ENCODE results near the gene TMEM229B. TPM values are rescaled to one million over a fixed set of nuclear protein-coding genes. Genes with fewer than 3 reads are reported as not detected.

The TMEM229B gene
- total RNA-seq, 1 experiment from 2014 or later, result 0.71 TPM

DNA sequence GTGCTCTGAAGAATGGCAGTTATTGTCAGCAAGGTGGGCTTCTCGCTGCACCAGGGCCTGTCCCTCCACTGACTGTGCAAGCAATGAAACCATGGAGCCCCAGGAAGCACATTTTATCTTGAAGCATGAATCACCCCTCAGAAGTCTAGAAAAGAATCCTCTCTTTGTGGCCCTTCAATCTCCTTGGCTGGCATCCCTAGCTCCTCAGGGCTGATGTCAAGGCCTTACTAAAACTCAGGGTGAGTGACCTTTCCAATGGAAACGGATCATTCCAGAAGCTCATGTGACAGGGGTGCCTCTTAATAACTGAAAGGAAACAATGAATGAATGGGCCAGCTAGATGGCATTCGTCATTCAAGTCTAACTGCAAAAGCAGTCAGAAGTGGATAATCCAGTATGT lies 22.3 kb upstream of the TMEM229B start:
- peaks cover 2 to 26% of the 10 kb centered on the region in 2 experiments; a peak in 2 of 4 replicates for H3K4me1 ChIP-seq (ENCODE audit: control insufficient read depth in 1 of 2, insufficient read depth in 2 of 2, low read length in 2 of 2)
- no peak overlapping the region for H3K4me3 ChIP-seq (replicated peaks in 1 of 2; ENCODE audit: low read depth in 1 of 2, low read length in 2 of 2)
- ChIA-PET CTCF (no interaction called here), RAD21 (ENCODE audit: low non-redundant PET in 1 of 2, low total read pairs in 2 of 2, uncharacterized antibody in 2 of 2, unreplicated experiment in 2 of 2) (no interaction called here), POLR2A (no interaction called here)
- H3K4me2 ChIP-seq (ENCODE audit: low read length), result no peak overlapping the region
- no peaks in the 10 kb centered on the region for H3K9me2 ChIP-seq (ENCODE audit: insufficient read depth)
- H4K20me1 ChIP-seq (ENCODE audit: insufficient read depth), result no peaks in the 10 kb centered on the region
- H3K36me3 ChIP-seq (ENCODE audit: control insufficient read depth in 1 of 2, insufficient read depth in 2 of 2, low read length in 2 of 2), result no peaks in the 10 kb centered on the region
- no peak for DNase-seq (ENCODE audit: low read depth, low spot score)
- intact Hi-C loops (cut with micrococcal nuclease), result no loop called here
- H3K9ac ChIP-seq (ENCODE audit: low read length), result no peak overlapping the region
- no peaks in the 10 kb centered on the region for H3K9me3 ChIP-seq (ENCODE audit: control insufficient read depth in 1 of 2, insufficient read depth in 1 of 2, low read depth in 1 of 2, low read length in 2 of 2)
- no TSS peak for BruUV-seq (replicated peaks)
- no peak for TF ChIP-seq ZFX (IDR thresholded peaks at IDR 0.05)
- no peak overlapping the region for H3K27ac ChIP-seq (ENCODE audit: low read depth, low read length)
- ATAC-seq, result no peak
- H2AFZ ChIP-seq (ENCODE audit: low read depth, low read length, poor library complexity, severe bottlenecking), result no peak overlapping the region
- H3K79me2 ChIP-seq (ENCODE audit: insufficient read depth, low read length), result no peaks in the 10 kb centered on the region
- no peaks in the 10 kb centered on the region for H3K27me3 ChIP-seq (ENCODE audit: insufficient read depth, low read length)

DNA sequence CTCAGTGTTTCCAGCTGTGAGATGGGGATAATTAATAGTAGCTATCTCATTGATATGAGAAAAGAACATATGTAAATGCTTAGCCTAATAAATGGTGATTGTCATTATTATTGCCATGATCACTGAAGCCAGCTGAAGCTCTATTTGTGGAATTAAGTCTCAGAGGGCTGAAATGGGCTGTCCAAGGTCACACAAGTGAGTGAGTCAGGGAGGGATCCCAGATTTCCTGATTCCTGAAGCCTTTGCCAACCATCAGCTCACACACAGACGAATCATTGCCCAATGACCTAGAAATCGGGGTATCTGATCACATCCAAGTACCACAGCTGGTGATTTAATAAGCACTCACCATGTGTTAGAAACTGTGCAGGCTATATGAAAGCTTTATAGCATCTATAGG lies 21.6 kb upstream of the TMEM229B start:
- POLR2A ChIA-PET, result no interaction called here
- CTCF ChIA-PET, result no interaction called here
- ATAC-seq, result no peak

More for the DNA sequence above, 21.6 kb upstream of the TMEM229B start:
- no peaks in the 10 kb centered on the region for H4K20me1 ChIP-seq (ENCODE audit: insufficient read depth)
- TF ChIP-seq ZNF274 (IDR thresholded peaks at IDR 0.05; ENCODE audit: low read depth, low read length) (no peak), ZFX (IDR thresholded peaks at IDR 0.05) (no peak), RAD21 (IDR thresholded peaks at IDR 0.05; ENCODE audit: low read depth) (no peak), EZH2phosphoT487 (IDR thresholded peaks at IDR 0.05; ENCODE audit: borderline replicate concordance) (no peak), SP1 (IDR thresholded peaks at IDR 0.05; ENCODE audit: low read depth) (no peak)
- TF ChIP-seq, protein P1, sequence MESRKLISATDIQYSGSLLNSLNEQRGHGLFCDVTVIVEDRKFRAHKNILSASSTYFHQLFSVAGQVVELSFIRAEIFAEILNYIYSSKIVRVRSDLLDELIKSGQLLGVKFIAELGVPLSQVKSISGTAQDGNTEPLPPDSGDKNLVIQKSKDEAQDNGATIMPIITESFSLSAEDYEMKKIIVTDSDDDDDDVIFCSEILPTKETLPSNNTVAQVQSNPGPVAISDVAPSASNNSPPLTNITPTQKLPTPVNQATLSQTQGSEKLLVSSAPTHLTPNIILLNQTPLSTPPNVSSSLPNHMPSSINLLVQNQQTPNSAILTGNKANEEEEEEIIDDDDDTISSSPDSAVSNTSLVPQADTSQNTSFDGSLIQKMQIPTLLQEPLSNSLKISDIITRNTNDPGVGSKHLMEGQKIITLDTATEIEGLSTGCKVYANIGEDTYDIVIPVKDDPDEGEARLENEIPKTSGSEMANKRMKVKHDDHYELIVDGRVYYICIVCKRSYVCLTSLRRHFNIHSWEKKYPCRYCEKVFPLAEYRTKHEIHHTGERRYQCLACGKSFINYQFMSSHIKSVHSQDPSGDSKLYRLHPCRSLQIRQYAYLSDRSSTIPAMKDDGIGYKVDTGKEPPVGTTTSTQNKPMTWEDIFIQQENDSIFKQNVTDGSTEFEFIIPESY (IDR thresholded peaks at IDR 0.05; ENCODE audit: extremely low read depth, insufficient replicate concordance, low read length), result no peak
- TF ChIP-seq, protein P2, sequence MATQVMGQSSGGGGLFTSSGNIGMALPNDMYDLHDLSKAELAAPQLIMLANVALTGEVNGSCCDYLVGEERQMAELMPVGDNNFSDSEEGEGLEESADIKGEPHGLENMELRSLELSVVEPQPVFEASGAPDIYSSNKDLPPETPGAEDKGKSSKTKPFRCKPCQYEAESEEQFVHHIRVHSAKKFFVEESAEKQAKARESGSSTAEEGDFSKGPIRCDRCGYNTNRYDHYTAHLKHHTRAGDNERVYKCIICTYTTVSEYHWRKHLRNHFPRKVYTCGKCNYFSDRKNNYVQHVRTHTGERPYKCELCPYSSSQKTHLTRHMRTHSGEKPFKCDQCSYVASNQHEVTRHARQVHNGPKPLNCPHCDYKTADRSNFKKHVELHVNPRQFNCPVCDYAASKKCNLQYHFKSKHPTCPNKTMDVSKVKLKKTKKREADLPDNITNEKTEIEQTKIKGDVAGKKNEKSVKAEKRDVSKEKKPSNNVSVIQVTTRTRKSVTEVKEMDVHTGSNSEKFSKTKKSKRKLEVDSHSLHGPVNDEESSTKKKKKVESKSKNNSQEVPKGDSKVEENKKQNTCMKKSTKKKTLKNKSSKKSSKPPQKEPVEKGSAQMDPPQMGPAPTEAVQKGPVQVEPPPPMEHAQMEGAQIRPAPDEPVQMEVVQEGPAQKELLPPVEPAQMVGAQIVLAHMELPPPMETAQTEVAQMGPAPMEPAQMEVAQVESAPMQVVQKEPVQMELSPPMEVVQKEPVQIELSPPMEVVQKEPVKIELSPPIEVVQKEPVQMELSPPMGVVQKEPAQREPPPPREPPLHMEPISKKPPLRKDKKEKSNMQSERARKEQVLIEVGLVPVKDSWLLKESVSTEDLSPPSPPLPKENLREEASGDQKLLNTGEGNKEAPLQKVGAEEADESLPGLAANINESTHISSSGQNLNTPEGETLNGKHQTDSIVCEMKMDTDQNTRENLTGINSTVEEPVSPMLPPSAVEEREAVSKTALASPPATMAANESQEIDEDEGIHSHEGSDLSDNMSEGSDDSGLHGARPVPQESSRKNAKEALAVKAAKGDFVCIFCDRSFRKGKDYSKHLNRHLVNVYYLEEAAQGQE (IDR thresholded peaks at IDR 0.05; ENCODE audit: low read depth), result no peak
- TF ChIP-seq, protein P3, sequence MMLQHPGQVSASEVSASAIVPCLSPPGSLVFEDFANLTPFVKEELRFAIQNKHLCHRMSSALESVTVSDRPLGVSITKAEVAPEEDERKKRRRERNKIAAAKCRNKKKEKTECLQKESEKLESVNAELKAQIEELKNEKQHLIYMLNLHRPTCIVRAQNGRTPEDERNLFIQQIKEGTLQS (IDR thresholded peaks at IDR 0.05), result no peak
- peaks cover 0 to 22% of the 10 kb centered on the region in 2 experiments; a peak in 1 of 4 replicates for H3K4me1 ChIP-seq (ENCODE audit: control insufficient read depth in 1 of 2, insufficient read depth in 2 of 2, low read length in 2 of 2)
- RAD21 ChIA-PET (ENCODE audit: low non-redundant PET in 1 of 2, low total read pairs in 2 of 2, uncharacterized antibody in 2 of 2, unreplicated experiment in 2 of 2), result no interaction called here
- H3K36me3 ChIP-seq (ENCODE audit: control insufficient read depth in 1 of 2, insufficient read depth in 2 of 2, low read length in 2 of 2), result no peaks in the 10 kb centered on the region
- BruUV-seq (replicated peaks), result no TSS peak
- DNase-seq (ENCODE audit: low read depth, low spot score), result no peak
- intact Hi-C loops (cut with micrococcal nuclease), result no loop called here
- H3K27me3 ChIP-seq (ENCODE audit: insufficient read depth, low read length), result no peaks in the 10 kb centered on the region
- H3K9me2 ChIP-seq (ENCODE audit: insufficient read depth), result no peaks in the 10 kb centered on the region
- H3K27ac ChIP-seq (ENCODE audit: low read depth, low read length), result no peak overlapping the region
- H2AFZ ChIP-seq (ENCODE audit: low read depth, low read length, poor library complexity, severe bottlenecking), result no peak overlapping the region
- H3K9ac ChIP-seq (ENCODE audit: low read length), result no peak overlapping the region
- no peaks in the 10 kb centered on the region for H3K9me3 ChIP-seq (ENCODE audit: control insufficient read depth in 1 of 2, insufficient read depth in 1 of 2, low read depth in 1 of 2, low read length in 2 of 2)
- H3K79me2 ChIP-seq (ENCODE audit: insufficient read depth, low read length), result no peaks in the 10 kb centered on the region
- H3K4me3 ChIP-seq (replicated peaks in 1 of 2; ENCODE audit: low read depth in 1 of 2, low read length in 2 of 2), result no peak overlapping the region
- H3K4me2 ChIP-seq (ENCODE audit: low read length), result no peak overlapping the region

Data from HCT116 (cell line).